ENCODE measurements around the gene ZFP36L2.
"Not testable (repeated sequence)": the region's sequence is repeated elsewhere in the genome, so short reads cannot be mapped to it uniquely, and the experiment has no call there.

DNA sequence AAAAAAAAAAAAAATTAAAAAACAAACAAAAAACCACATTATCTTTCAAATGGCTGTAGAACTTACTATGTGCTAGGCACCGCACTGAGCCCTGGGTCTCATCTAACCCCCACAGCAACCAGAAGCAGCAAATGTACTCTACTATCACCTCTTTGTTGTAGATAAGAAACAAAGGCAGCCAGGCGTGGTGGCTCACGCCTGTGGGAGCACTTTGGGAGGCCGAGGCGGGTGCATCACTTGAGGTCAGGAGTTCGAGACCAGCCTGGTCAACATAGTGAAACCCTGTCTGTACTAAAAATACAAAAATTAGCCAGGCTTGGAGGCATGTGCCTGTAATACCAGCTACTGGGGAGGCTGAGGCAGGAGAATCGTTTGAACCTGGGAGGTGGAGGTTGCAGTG is 36.5 kb downstream of the ZFP36L2 start:
- TF ChIP-seq POLR2A (IDR thresholded peaks at IDR 0.05; ENCODE audit: low read depth) = not testable (repeated sequence)
- TF ChIP-seq, protein P1, sequence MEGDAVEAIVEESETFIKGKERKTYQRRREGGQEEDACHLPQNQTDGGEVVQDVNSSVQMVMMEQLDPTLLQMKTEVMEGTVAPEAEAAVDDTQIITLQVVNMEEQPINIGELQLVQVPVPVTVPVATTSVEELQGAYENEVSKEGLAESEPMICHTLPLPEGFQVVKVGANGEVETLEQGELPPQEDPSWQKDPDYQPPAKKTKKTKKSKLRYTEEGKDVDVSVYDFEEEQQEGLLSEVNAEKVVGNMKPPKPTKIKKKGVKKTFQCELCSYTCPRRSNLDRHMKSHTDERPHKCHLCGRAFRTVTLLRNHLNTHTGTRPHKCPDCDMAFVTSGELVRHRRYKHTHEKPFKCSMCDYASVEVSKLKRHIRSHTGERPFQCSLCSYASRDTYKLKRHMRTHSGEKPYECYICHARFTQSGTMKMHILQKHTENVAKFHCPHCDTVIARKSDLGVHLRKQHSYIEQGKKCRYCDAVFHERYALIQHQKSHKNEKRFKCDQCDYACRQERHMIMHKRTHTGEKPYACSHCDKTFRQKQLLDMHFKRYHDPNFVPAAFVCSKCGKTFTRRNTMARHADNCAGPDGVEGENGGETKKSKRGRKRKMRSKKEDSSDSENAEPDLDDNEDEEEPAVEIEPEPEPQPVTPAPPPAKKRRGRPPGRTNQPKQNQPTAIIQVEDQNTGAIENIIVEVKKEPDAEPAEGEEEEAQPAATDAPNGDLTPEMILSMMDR (IDR thresholded peaks at IDR 0.05) = not testable (repeated sequence)
